ENCODE measurements around the gene SUGCT. TPM values are rescaled to one million over a fixed set of nuclear protein-coding genes. Genes with fewer than 3 reads are reported as not detected.

Gene SUGCT
- total and polyA plus RNA-seq, 8 donors, result 0.87 to 8.0 (median 2.9) TPM; not detected in 1

DNA sequence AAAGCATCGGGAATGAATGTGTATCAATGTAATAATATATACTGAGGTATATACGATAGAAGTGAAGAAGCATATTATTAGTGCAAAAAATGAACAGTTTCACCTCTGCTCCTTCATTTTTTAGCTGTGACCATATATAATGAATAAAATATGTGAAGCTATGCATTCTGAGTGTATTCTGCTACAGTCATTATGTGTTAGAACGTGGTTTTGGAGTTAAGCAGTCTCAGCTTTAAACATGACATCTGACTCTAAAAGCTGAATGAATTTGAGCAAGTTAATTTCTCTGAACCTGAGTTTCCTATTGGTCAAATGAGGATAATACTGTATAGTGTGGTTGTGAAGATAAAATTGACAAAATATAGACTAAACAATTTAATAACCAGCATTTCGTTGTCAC, 358.1 kb downstream of the SUGCT start:
- DNase-seq, result no peak
- Histone ChIP-seq H3K4me3 (no peak overlapping the region), H3K36me3 (no peaks in the 10 kb centered on the region), H3K9me3 (peaks cover 0 to 11% (median 2%) of the 10 kb centered on the region in 4 donors), H3K4me1 (no peaks in the 10 kb centered on the region), H3K27me3 (no peaks in the 10 kb centered on the region), H3K27ac (no peak overlapping the region)
- TF ChIP-seq, protein P1, sequence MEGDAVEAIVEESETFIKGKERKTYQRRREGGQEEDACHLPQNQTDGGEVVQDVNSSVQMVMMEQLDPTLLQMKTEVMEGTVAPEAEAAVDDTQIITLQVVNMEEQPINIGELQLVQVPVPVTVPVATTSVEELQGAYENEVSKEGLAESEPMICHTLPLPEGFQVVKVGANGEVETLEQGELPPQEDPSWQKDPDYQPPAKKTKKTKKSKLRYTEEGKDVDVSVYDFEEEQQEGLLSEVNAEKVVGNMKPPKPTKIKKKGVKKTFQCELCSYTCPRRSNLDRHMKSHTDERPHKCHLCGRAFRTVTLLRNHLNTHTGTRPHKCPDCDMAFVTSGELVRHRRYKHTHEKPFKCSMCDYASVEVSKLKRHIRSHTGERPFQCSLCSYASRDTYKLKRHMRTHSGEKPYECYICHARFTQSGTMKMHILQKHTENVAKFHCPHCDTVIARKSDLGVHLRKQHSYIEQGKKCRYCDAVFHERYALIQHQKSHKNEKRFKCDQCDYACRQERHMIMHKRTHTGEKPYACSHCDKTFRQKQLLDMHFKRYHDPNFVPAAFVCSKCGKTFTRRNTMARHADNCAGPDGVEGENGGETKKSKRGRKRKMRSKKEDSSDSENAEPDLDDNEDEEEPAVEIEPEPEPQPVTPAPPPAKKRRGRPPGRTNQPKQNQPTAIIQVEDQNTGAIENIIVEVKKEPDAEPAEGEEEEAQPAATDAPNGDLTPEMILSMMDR (IDR thresholded peaks at IDR 0.05), result no peak
- TF ChIP-seq POLR2A (IDR thresholded peaks at IDR 0.05) (no peak), POLR2AphosphoS5 (IDR thresholded peaks at IDR 0.05) (no peak), EP300 (IDR thresholded peaks at IDR 0.05) (no peak)
- intact Hi-C loops (cut with DNase I; ENCODE audit: low total_unique reads), result no loop called here
- WGBS, 5 donors, result 80 to 86% (median 84%) methylated on average over 4 of the region's 4 CpGs

DNA sequence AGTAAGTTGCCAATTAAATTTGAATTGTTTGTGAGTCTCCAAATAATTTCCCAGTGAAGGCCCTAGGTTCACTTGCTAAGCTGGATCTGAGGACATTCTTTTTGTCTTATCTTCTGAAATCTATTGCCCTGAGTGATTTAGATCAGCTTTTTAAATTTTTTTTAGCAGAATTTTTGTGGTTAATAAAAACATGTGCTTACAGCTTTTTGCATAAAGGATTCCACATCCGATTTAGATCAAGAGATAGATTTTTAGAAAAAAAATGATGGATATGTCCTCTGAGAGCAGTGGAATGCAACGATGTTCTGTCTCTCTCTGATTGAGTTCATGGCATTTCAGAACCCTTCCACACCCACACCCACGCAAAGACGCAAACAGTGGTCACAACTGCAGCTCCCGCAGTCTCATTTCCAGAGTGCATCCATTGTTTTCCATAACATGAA, 358.8 kb downstream of the SUGCT start:
- intact Hi-C loops (cut with DNase I; ENCODE audit: low total_unique reads), result no loop called here

GRCh38 chr7:40498924-40499510, 364.2 kb downstream of the SUGCT start:
- Histone ChIP-seq H3K27ac (no peak overlapping the region), H3K27me3 (no peaks in the 10 kb centered on the region), H3K4me3 (no peak overlapping the region), H3K4me1 (no peaks in the 10 kb centered on the region), H3K36me3 (no peaks in the 10 kb centered on the region), H3K9me3 (no peaks in the 10 kb centered on the region)
- WGBS, 5 donors, result 92 to 96% (median 94%) methylated on average over 11 of the region's 11 CpGs
- TF ChIP-seq, protein P1 (IDR thresholded peaks at IDR 0.05), result no peak
- TF ChIP-seq POLR2A (IDR thresholded peaks at IDR 0.05) (no peak), POLR2AphosphoS5 (IDR thresholded peaks at IDR 0.05) (no peak), EP300 (IDR thresholded peaks at IDR 0.05) (no peak)
- no peak for DNase-seq
- intact Hi-C loops (cut with DNase I; ENCODE audit: low total_unique reads), result no loop called here

More for the DNA sequence above, 358.8 kb downstream of the SUGCT start:
- H3K36me3 ChIP-seq, result no peaks in the 10 kb centered on the region
- H3K27ac ChIP-seq, result no peak overlapping the region
- H3K4me3 ChIP-seq, result no peak overlapping the region
- DNase-seq, result peak in 1 of 2 donors; percentile 9
- no peak for TF ChIP-seq POLR2A (IDR thresholded peaks at IDR 0.05)
- TF ChIP-seq POLR2AphosphoS5 (IDR thresholded peaks at IDR 0.05), result no peak
- TF ChIP-seq, protein P1 (IDR thresholded peaks at IDR 0.05), result no peak
- TF ChIP-seq EP300 (IDR thresholded peaks at IDR 0.05), result no peak
- peaks cover 0 to 11% (median 2%) of the 10 kb centered on the region in 4 donors for H3K9me3 ChIP-seq
- H3K27me3 ChIP-seq, result no peaks in the 10 kb centered on the region
- 75 to 83% (median 78%) methylated on average over 5 of the region's 5 CpGs for WGBS, 5 donors
- no peaks in the 10 kb centered on the region for H3K4me1 ChIP-seq

DNA sequence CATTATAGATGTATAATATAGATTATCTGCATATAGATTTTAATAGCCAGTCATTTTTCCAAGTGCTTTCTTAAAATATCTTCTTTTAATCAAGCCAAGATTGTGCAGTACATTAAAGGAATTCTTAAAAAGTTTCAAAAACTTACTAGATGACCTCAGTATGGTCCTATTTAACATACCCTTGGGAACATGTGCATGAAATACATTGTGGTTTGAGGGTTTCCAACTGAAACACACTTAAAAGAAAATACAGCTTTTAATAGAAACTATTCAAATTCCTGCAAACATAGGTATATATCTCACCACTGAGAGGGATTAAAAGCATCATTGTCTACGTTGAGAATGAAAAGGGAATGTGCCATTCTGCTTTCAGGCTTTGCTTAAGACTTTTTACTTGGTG, 364.9 kb downstream of the SUGCT start:
- intact Hi-C loops (cut with DNase I; ENCODE audit: low total_unique reads), result no loop called here

More for the DNA sequence above, 364.9 kb downstream of the SUGCT start:
- TF ChIP-seq EP300 (IDR thresholded peaks at IDR 0.05), result no peak
- TF ChIP-seq, protein P1 (IDR thresholded peaks at IDR 0.05), result no peak
- no peak for TF ChIP-seq POLR2A (IDR thresholded peaks at IDR 0.05)
- no peak for TF ChIP-seq POLR2AphosphoS5 (IDR thresholded peaks at IDR 0.05)
- no peak for DNase-seq
- Histone ChIP-seq H3K9me3 (no peaks in the 10 kb centered on the region), H3K4me3 (no peak overlapping the region), H3K27ac (no peak overlapping the region), H3K4me1 (no peaks in the 10 kb centered on the region), H3K27me3 (no peaks in the 10 kb centered on the region), H3K36me3 (no peaks in the 10 kb centered on the region)
- 36 to 61% (median 52%) methylated on average over 1 of the region's 1 CpG for WGBS, 5 donors

All from stomach (tissue), 9 donors.